WTC11 (cell line): ENCODE measurements around the gene LCE5A. TPM values are rescaled to one million over a fixed set of nuclear protein-coding genes. Genes with fewer than 3 reads are reported as not detected.

Experiments used
- ATAC-seq: fragments of 200-7000 bp; cut with Tn5 transposase; 2 replicates; pipeline ENCODE4 v1.10.0; 2021; ENCODE audit warnings: mild to moderate bottlenecking, moderate library complexity
- CTCF ChIA-PET: fragments of 300-600 bp; sonication (Branson Sonifier 250); formaldehyde crosslinking; loops from one replicate; lab custom pipeline; 2021; ENCODE audit warnings: antibody characterized with exemption; lab: Charles Lee
- POLR2A ChIA-PET: fragments of 350-600 bp; sonication (Branson Sonifier 250); formaldehyde crosslinking; loops from one replicate; lab custom pipeline; 2021; ENCODE audit warnings: antibody characterized with exemption; lab: Charles Lee
- DNase-seq: peaks from one replicate; pipeline ENCODE4 v3.0.0; 2021; ENCODE audit warnings: low spot score
- H3K27ac Mint-ChIP-seq: 2 replicates; pipeline ENCODE4 v1.8.0; 2021; ENCODE audit warnings: mixed read lengths
- H3K27me3 Mint-ChIP-seq: 2 replicates; pipeline ENCODE4 v1.8.0; 2021; ENCODE audit warnings: low read depth, mild to moderate bottlenecking, moderate library complexity, mixed read lengths
- H3K36me3 Mint-ChIP-seq: 2 replicates; pipeline ENCODE4 v1.8.0; 2021; ENCODE audit warnings: mixed read lengths
- H3K4me1 Mint-ChIP-seq: 2 replicates; pipeline ENCODE4 v1.8.0; 2022; ENCODE audit warnings: mixed read lengths
- H3K4me3 Mint-ChIP-seq: 2 replicates; pipeline ENCODE4 v1.8.0; 2021; ENCODE audit warnings: mild to moderate bottlenecking, moderate library complexity, mixed read lengths
- H3K9me3 Mint-ChIP-seq: 2 replicates; pipeline ENCODE4 v1.8.0; 2021; ENCODE audit warnings: mixed read lengths
- ATF3 ChIP-seq: sonication (generic); formaldehyde crosslinking; conservative IDR thresholded peaks from 2 replicates; pipeline ENCODE4 v1.8.1; 2022; ENCODE audit warnings: mild to moderate bottlenecking, missing genetic modification reagents
- CBFB ChIP-seq: sonication (generic); formaldehyde crosslinking; IDR thresholded peaks from 2 replicates; pipeline ENCODE4 v1.8.1; 2022; ENCODE audit warnings: mild to moderate bottlenecking, low read depth, missing genetic modification reagents
- CDX4 ChIP-seq: fragments of 250-450 bp; sonication (Bioruptor Pico); IDR thresholded peaks from 2 replicates; pipeline ENCODE4 v1.9.0; 2021; ENCODE audit warnings: moderate library complexity, mild to moderate bottlenecking, inconsistent platforms, borderline replicate concordance
- E2F1 ChIP-seq: sonication (generic); formaldehyde crosslinking; IDR thresholded peaks from 2 replicates; pipeline ENCODE4 v1.8.0; 2022; ENCODE audit warnings: mild to moderate bottlenecking, missing genetic modification reagents
- ELF4 ChIP-seq: sonication (generic); formaldehyde crosslinking; IDR thresholded peaks from 2 replicates; pipeline ENCODE4 v1.8.1; 2022; ENCODE audit warnings: low read depth, mild to moderate bottlenecking, moderate library complexity, missing genetic modification reagents
- ESRRA ChIP-seq: sonication (generic); formaldehyde crosslinking; IDR thresholded peaks from 2 replicates; pipeline ENCODE4 v1.8.1; 2022; ENCODE audit warnings: mild to moderate bottlenecking, missing genetic modification reagents, borderline replicate concordance
- ETV6 ChIP-seq: sonication (generic); formaldehyde crosslinking; IDR thresholded peaks from 2 replicates; pipeline ENCODE4 v1.8.1; 2022; ENCODE audit warnings: mild to moderate bottlenecking, missing genetic modification reagents
- FOXP1 ChIP-seq: sonication (generic); formaldehyde crosslinking; IDR thresholded peaks from 2 replicates; pipeline ENCODE4 v1.8.0; 2022; ENCODE audit warnings: missing genetic modification reagents, mild to moderate bottlenecking, moderate library complexity, borderline replicate concordance
- HMGA2 ChIP-seq: fragments of 250-450 bp; sonication (Bioruptor Pico); IDR thresholded peaks from 2 replicates; pipeline ENCODE4 v1.4.0; 2021; ENCODE audit warnings: mild to moderate bottlenecking, moderate library complexity
- HMGXB4 ChIP-seq: sonication (generic); formaldehyde crosslinking; IDR thresholded peaks from 2 replicates; pipeline ENCODE4 v1.8.1; 2023; ENCODE audit warnings: mild to moderate bottlenecking, moderate library complexity, missing genetic modification reagents
- IRF1 ChIP-seq: sonication (generic); formaldehyde crosslinking; IDR thresholded peaks from 2 replicates; pipeline ENCODE4 v1.8.0; 2023; ENCODE audit warnings: missing genetic modification reagents
- JUN ChIP-seq: sonication (generic); formaldehyde crosslinking; IDR thresholded peaks from 2 replicates; pipeline ENCODE4 v1.8.0; 2023; ENCODE audit warnings: mild to moderate bottlenecking, missing genetic modification reagents
- MAX ChIP-seq: sonication (generic); formaldehyde crosslinking; IDR thresholded peaks from 2 replicates; pipeline ENCODE4 v1.8.0; 2022; ENCODE audit warnings: mild to moderate bottlenecking, missing genetic modification reagents
- NFE2L1 ChIP-seq: sonication (generic); formaldehyde crosslinking; IDR thresholded peaks from 2 replicates; pipeline ENCODE4 v1.8.1; 2023; ENCODE audit warnings: missing genetic modification reagents
- NFYB ChIP-seq: sonication (generic); formaldehyde crosslinking; conservative IDR thresholded peaks from 2 replicates; pipeline ENCODE4 v1.8.0; 2022; ENCODE audit warnings: low read depth, missing genetic modification reagents
- OVOL2 ChIP-seq: fragments of 250-450 bp; sonication (Bioruptor Pico); IDR thresholded peaks from 2 replicates; pipeline ENCODE4 v1.9.0; 2021; ENCODE audit warnings: mild to moderate bottlenecking, borderline replicate concordance
- RELA ChIP-seq: sonication (generic); formaldehyde crosslinking; IDR thresholded peaks from 2 replicates; pipeline ENCODE4 v1.8.1; 2022; ENCODE audit warnings: missing genetic modification reagents, mild to moderate bottlenecking, borderline replicate concordance
- SMAD3 ChIP-seq: sonication (generic); formaldehyde crosslinking; IDR thresholded peaks from 2 replicates; pipeline ENCODE4 v1.8.0; 2022; ENCODE audit warnings: missing genetic modification reagents, mild to moderate bottlenecking, borderline replicate concordance
- TEAD1 ChIP-seq: sonication (generic); formaldehyde crosslinking; IDR thresholded peaks from 2 replicates; pipeline ENCODE4 v1.8.0; 2022; ENCODE audit warnings: mild to moderate bottlenecking, missing genetic modification reagents
- ZMAT4 ChIP-seq: fragments of 250-450 bp; sonication (Bioruptor Pico); IDR thresholded peaks from 2 replicates; pipeline ENCODE4 v1.9.0; 2021; ENCODE audit warnings: mild to moderate bottlenecking
- ZNF138 ChIP-seq: sonication (generic); formaldehyde crosslinking; conservative IDR thresholded peaks from 2 replicates; pipeline ENCODE4 v1.8.1; 2022; ENCODE audit warnings: mild to moderate bottlenecking, moderate library complexity, missing genetic modification reagents
- ZNF219 ChIP-seq: sonication (generic); formaldehyde crosslinking; IDR thresholded peaks from 2 replicates; pipeline ENCODE4 v1.8.0; 2023; ENCODE audit warnings: missing genetic modification reagents, mild to moderate bottlenecking, borderline replicate concordance
- ZNF263 ChIP-seq: sonication (generic); formaldehyde crosslinking; IDR thresholded peaks from 2 replicates; pipeline ENCODE4 v1.8.1; 2022; ENCODE audit warnings: low read depth, mild to moderate bottlenecking, moderate library complexity, missing genetic modification reagents
- ZNF416 ChIP-seq: fragments of 250-450 bp; sonication (Bioruptor Pico); IDR thresholded peaks from 2 replicates; pipeline ENCODE4 v1.9.0; 2021; ENCODE audit warnings: mild to moderate bottlenecking, inconsistent platforms
- total RNA-seq: library from RNA; stranded (reverse); gene quantifications from 3 replicates; pipeline ENCODE4 v1.2.3, GENCODE V29; 2021

LCE5A gene
- total RNA-seq, 1 experiment from 2014 or later, result not detected

GRCh38 chr1:152519851-152520250, 9.2 kb downstream of the LCE5A start:
- peaks cover 23% of the 10 kb centered on the region for H3K9me3 Mint-ChIP-seq
- ATAC-seq, result no peak
- no peaks in the 10 kb centered on the region for H3K4me1 Mint-ChIP-seq
- DNase-seq, result no peak
- ChIA-PET POLR2A (no interaction called here), CTCF (no interaction called here)
- H3K4me3 Mint-ChIP-seq, result no peak overlapping the region
- H3K36me3 Mint-ChIP-seq, result peaks cover 39% of the 10 kb centered on the region
- H3K27ac Mint-ChIP-seq, result no peak overlapping the region
- no peak for TF ChIP-seq ATF3 (CRISPR knock-in tag)
- no peak for TF ChIP-seq SMAD3 (CRISPR knock-in tag)
- TF ChIP-seq HMGA2 (CRISPR knock-in tag), result no peak
- no peak for TF ChIP-seq TEAD1 (CRISPR knock-in tag)
- no peak for TF ChIP-seq JUN (CRISPR knock-in tag)
- no peak for TF ChIP-seq MAX
- TF ChIP-seq IRF1, result no peak
- TF ChIP-seq OVOL2 (CRISPR knock-in tag), result no peak
- no peak for TF ChIP-seq ZNF416 (CRISPR knock-in tag)
- TF ChIP-seq RELA, result no peak
- no peak for TF ChIP-seq CBFB (CRISPR knock-in tag)
- TF ChIP-seq ZNF219 (CRISPR knock-in tag), result no peak
- no peak for TF ChIP-seq ETV6
- TF ChIP-seq, all 79 proteins: peak for 0
- H3K27me3 Mint-ChIP-seq, result no peaks in the 10 kb centered on the region; the same call in 1 of the 2 replicates

- TF ChIP-seq HMGA2 (CRISPR knock-in tag), result no peak
- TF ChIP-seq FOXP1, result no peak
- TF ChIP-seq E2F1 (CRISPR knock-in tag), result no peak
- no peak for TF ChIP-seq HMGXB4
- TF ChIP-seq ESRRA (CRISPR knock-in tag), result no peak
- no peak for TF ChIP-seq ZNF263 (CRISPR knock-in tag)
- TF ChIP-seq ZNF138 (CRISPR knock-in tag), result no peak
- no peak for TF ChIP-seq OVOL2 (CRISPR knock-in tag)
- TF ChIP-seq NFYB, result no peak
- DNase-seq (no peak), ATAC-seq (no peak)
- H3K27ac Mint-ChIP-seq, result no peak overlapping the region
- CTCF ChIA-PET, result no interaction called here
- H3K27me3 Mint-ChIP-seq, result no peaks in the 10 kb centered on the region; the same call in 1 of the 2 replicates
- H3K36me3 Mint-ChIP-seq, result peaks cover 43% of the 10 kb centered on the region
- POLR2A ChIA-PET, result no interaction called here
- H3K4me1 Mint-ChIP-seq, result no peaks in the 10 kb centered on the region
- H3K9me3 Mint-ChIP-seq, result peaks cover 26% of the 10 kb centered on the region
- no peak overlapping the region for H3K4me3 Mint-ChIP-seq
Observed at GRCh38 chr1:152520561-152521090, 10.0 kb downstream of the LCE5A start.

- peaks cover 62% of the 10 kb centered on the region for H3K36me3 Mint-ChIP-seq
- no peak for TF ChIP-seq ELF4 (CRISPR knock-in tag)
- TF ChIP-seq E2F1 (CRISPR knock-in tag), result no peak
- no peak for TF ChIP-seq ZMAT4 (CRISPR knock-in tag)
- no peak for TF ChIP-seq CDX4 (CRISPR knock-in tag)
- no peak for TF ChIP-seq NFE2L1 (CRISPR knock-in tag)
- TF ChIP-seq HMGXB4, result no peak
- no peak for TF ChIP-seq ATF3 (CRISPR knock-in tag)
Observed at GRCh38 chr1:152525080-152525641, 14.6 kb downstream of the LCE5A start.

More at GRCh38 chr1:152525080-152525641, 14.6 kb downstream of the LCE5A start:
- ATAC-seq (no peak), DNase-seq (no peak)
- H3K27ac Mint-ChIP-seq, result no peak overlapping the region
- no peaks in the 10 kb centered on the region for H3K4me1 Mint-ChIP-seq
- ChIA-PET POLR2A (no interaction called here), CTCF (no interaction called here)
- H3K27me3 Mint-ChIP-seq, result peaks cover 5% of the 10 kb centered on the region
- H3K4me3 Mint-ChIP-seq, result no peak overlapping the region
- peaks cover 48% of the 10 kb centered on the region for H3K9me3 Mint-ChIP-seq
